NB4 (cell line): Measurements from ENCODE around the gene RFTN1.

Experiments
- CTCF ChIP-seq: IDR thresholded peaks from one replicate; pipeline ENCODE4 v1.5.1; 2012; ENCODE audit warnings: low read depth, low read length
- MAX ChIP-seq: IDR thresholded peaks from 2 replicates; pipeline ENCODE4 v1.6.1; 2011; ENCODE audit warnings: low read depth, low read length
- POLR2A ChIP-seq: IDR thresholded peaks from 2 replicates; pipeline ENCODE4 v1.6.1; 2011; ENCODE audit warnings: mild to moderate bottlenecking; ENCODE audit not compliant: insufficient read length; ENCODE audit errors: extremely low read depth

GRCh38 chr3:16485395-16485992, 28.0 kb downstream of the RFTN1 start:
- TF ChIP-seq CTCF (no peak), POLR2A (no peak), MAX (no peak)
